Measurements from ENCODE around the gene MSRB1. TPM values are rescaled to one million over a fixed set of nuclear protein-coding genes. Genes with fewer than 3 reads are reported as not detected.
"Not testable (repeated sequence)": the region's sequence is repeated elsewhere in the genome, so short reads cannot be mapped to it uniquely, and the experiment has no call there.

The MSRB1 gene
- total RNA-seq, 3 donors from 2014 or later (not counting 1 experiment from before 2014, with no cell fraction given) = 10.8 to 19.9 (median 14.8) TPM

DNA sequence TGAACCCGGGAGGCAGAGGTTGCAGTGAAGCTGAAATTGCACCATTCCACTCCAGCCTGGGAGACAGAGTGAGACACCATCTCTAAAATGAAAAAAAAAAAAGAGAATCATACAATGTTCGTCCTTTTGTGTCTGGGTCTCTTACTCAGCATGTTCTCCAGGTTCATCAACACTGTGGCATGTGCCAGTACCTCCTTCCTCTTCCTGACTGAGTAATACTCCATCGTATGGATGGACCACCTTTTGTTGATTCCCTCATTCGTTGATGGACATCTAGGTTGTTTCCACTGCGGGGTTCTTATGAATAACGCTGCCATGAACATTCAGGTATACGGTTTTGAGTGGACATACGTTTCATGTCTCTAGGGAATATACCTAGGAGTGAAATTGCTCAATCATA lies 20.6 kb downstream of the MSRB1 start:
- Mint-ChIP-seq H3K36me3 (no peaks in the 10 kb centered on the region), H3K9me3 (no peaks in the 10 kb centered on the region), H3K4me3 (no peak overlapping the region), H3K4me1 (no peaks in the 10 kb centered on the region), H3K27me3 (ENCODE audit: low read depth in 2 of 2) (peaks cover 32 to 35% of the 10 kb centered on the region in 2 donors), H3K27ac (no peak overlapping the region)
- 79% methylated on average over 8 of the region's 8 CpGs for WGBS (ENCODE audit: insufficient coverage)
- no peak for DNase-seq
- Histone ChIP-seq H3K36me3 (ENCODE audit: control insufficient read depth, insufficient read depth, low read length) (no peaks in the 10 kb centered on the region), H3K27ac (ENCODE audit: low read length) (no peak overlapping the region), H3K9me3 (ENCODE audit: control insufficient read depth, insufficient read depth, low read length) (no peaks in the 10 kb centered on the region), H3K4me3 (ENCODE audit: low read length) (no peak overlapping the region), H3K4me1 (ENCODE audit: control insufficient read depth, insufficient read depth, low read length) (peaks cover 3% of the 10 kb centered on the region), H3K27me3 (ENCODE audit: control insufficient read depth, insufficient read depth, low read length) (peaks cover 24% of the 10 kb centered on the region)
- no peak for ATAC-seq
- intact Hi-C loops (cut with micrococcal nuclease) = loop anchor here (10.0 kb wide), 1 partner anchor 148 kb away; the partner anchor contains the start of genes EME2, MRPS34 and NME3
- TF ChIP-seq, protein P1, sequence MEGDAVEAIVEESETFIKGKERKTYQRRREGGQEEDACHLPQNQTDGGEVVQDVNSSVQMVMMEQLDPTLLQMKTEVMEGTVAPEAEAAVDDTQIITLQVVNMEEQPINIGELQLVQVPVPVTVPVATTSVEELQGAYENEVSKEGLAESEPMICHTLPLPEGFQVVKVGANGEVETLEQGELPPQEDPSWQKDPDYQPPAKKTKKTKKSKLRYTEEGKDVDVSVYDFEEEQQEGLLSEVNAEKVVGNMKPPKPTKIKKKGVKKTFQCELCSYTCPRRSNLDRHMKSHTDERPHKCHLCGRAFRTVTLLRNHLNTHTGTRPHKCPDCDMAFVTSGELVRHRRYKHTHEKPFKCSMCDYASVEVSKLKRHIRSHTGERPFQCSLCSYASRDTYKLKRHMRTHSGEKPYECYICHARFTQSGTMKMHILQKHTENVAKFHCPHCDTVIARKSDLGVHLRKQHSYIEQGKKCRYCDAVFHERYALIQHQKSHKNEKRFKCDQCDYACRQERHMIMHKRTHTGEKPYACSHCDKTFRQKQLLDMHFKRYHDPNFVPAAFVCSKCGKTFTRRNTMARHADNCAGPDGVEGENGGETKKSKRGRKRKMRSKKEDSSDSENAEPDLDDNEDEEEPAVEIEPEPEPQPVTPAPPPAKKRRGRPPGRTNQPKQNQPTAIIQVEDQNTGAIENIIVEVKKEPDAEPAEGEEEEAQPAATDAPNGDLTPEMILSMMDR (IDR thresholded peaks at IDR 0.05) = no peak

DNA sequence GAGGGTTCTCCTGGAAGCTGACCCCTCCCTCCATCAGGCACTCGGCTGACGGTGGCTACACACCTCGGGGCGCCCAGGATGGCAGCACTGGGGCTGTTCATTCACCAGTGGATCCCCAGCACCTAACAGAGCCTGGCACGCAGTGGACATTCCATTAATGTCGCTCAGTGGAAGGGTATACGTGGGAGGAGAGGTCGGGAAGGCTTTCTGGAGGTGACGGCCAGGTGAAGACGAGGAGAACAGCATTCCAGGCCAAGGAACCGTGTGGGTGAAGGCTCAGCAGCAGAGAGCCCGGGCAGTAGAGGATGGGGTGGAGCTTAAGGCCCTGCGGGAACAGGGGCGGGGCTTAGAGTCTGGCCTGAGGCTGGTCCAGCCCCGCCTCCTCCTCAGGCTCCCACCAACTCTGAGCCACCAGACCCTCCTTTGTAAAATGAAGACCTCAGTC lies 22.2 kb downstream of the MSRB1 start:
- H3K27ac ChIP-seq (ENCODE audit: low read length) = no peak overlapping the region
- intact Hi-C loops (cut with micrococcal nuclease) = loop anchor here (10.0 kb wide), 1 partner anchor 146 kb away; the partner anchor contains the start of genes EME2, MRPS34 and NME3
- H3K4me1 ChIP-seq (ENCODE audit: control insufficient read depth, insufficient read depth, low read length) = peaks cover 3% of the 10 kb centered on the region
- no peaks in the 10 kb centered on the region for H3K36me3 Mint-ChIP-seq
- H3K27me3 Mint-ChIP-seq (ENCODE audit: low read depth in 2 of 2) = peaks cover 38 to 45% of the 10 kb centered on the region in 2 donors
- no peaks in the 10 kb centered on the region for H3K9me3 ChIP-seq (ENCODE audit: control insufficient read depth, insufficient read depth, low read length)
- H3K4me1 Mint-ChIP-seq = no peaks in the 10 kb centered on the region
- H3K4me3 Mint-ChIP-seq = no peak overlapping the region
- no peak overlapping the region for H3K27ac Mint-ChIP-seq
- TF ChIP-seq, protein P1 (IDR thresholded peaks at IDR 0.05) = no peak
- peak in 2 of 3 donors; percentile 57 to 59 for ATAC-seq
- no peak overlapping the region for H3K4me3 ChIP-seq (ENCODE audit: low read length)
- 19% methylated on average over 15 of the region's 15 CpGs for WGBS (ENCODE audit: insufficient coverage)
- H3K27me3 ChIP-seq (ENCODE audit: control insufficient read depth, insufficient read depth, low read length) = peaks cover 31% of the 10 kb centered on the region
- H3K36me3 ChIP-seq (ENCODE audit: control insufficient read depth, insufficient read depth, low read length) = no peaks in the 10 kb centered on the region
- no peak for DNase-seq
- H3K9me3 Mint-ChIP-seq = no peaks in the 10 kb centered on the region

DNA sequence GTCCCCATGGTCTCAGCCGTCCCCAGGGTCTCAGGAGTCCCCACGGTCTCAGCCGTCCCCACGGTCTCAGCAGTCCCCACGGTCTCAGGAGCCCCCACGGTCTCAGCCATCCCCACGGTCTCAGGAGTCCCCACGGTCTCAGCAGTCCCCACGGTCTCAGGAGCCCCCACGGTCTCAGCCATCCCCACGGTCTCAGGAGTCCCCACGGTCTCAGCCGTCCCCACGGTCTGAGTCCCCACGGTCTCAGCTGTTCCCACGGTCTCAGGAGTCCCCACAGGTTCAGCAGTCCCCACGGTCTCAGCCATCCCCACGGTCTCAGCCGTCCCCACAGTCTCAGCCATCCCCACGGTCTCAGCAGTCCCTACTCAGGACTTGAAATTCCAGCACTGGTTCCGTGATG lies 22.9 kb downstream of the MSRB1 start:
- H3K27ac Mint-ChIP-seq; H3K4me3 Mint-ChIP-seq; H3K4me1 Mint-ChIP-seq; H3K9me3 Mint-ChIP-seq; H3K36me3 ChIP-seq (ENCODE audit: control insufficient read depth, insufficient read depth, low read length); H3K4me1 ChIP-seq (ENCODE audit: control insufficient read depth, insufficient read depth, low read length); H3K27ac ChIP-seq (ENCODE audit: low read length); H3K9me3 ChIP-seq (ENCODE audit: control insufficient read depth, insufficient read depth, low read length); H3K36me3 Mint-ChIP-seq; H3K4me3 ChIP-seq (ENCODE audit: low read length); ATAC-seq; DNase-seq: not testable (repeated sequence)
- H3K27me3 ChIP-seq (ENCODE audit: control insufficient read depth, insufficient read depth, low read length) = peaks cover 31% of the 10 kb centered on the region
- intact Hi-C loops (cut with micrococcal nuclease) = loop anchor here (10.0 kb wide), 1 partner anchor 145 kb away; the partner anchor contains the start of genes EME2, MRPS34 and NME3
- whole genome bisulfite sequencing (ENCODE audit: insufficient coverage) = 66% methylated on average over 21 of the region's 21 CpGs
- peaks cover 44 to 50% of the 10 kb centered on the region in 2 donors for H3K27me3 Mint-ChIP-seq (ENCODE audit: low read depth in 2 of 2)

DNA sequence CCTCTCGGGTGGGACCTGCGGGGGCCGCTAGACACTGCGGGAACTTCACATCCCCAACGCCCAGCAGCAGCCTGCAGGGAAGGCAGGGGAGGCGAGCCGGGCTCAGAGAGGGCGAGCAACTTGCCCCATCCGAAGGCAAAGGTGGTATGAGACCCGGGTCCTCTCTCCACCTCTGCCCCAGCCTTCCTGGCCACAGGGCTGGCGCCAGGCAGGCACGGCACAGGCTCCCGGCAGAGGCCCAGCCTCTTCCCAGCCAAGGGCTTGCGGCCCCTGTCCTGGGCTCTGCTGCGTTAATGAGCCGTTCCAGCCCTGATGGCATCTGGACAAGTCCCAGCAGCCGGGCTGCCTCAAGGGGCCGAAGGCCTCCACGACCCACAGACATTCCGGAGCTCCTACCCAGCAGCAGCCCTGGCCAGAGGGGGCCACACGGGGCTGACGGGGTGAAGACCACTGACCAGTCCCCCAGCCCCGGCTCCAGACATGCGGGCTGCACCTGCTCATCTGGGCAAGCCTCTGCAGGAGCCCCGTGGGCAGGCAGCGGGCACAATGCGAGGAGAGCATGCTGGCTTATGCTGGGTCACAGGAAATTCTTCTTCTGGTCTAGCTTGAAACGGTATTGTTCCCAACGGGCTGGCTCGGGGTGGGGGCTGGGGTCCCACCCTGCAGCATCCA lies 23.5 kb downstream of the MSRB1 start:
- TF ChIP-seq, protein P1 (IDR thresholded peaks at IDR 0.05) = no peak
- Histone ChIP-seq H3K27ac (ENCODE audit: low read length) (no peak overlapping the region), H3K27me3 (ENCODE audit: control insufficient read depth, insufficient read depth, low read length) (peaks cover 31% of the 10 kb centered on the region), H3K4me3 (ENCODE audit: low read length) (no peak overlapping the region), H3K36me3 (ENCODE audit: control insufficient read depth, insufficient read depth, low read length) (no peaks in the 10 kb centered on the region), H3K9me3 (ENCODE audit: control insufficient read depth, insufficient read depth, low read length) (no peaks in the 10 kb centered on the region), H3K4me1 (ENCODE audit: control insufficient read depth, insufficient read depth, low read length) (peaks cover 3% of the 10 kb centered on the region)
- 36% methylated on average over 30 of the region's 30 CpGs for WGBS (ENCODE audit: insufficient coverage)
- Mint-ChIP-seq H3K9me3 (no peaks in the 10 kb centered on the region), H3K27ac (no peak overlapping the region), H3K4me3 (no peak overlapping the region), H3K27me3 (ENCODE audit: low read depth in 2 of 2) (peaks cover 40 to 52% of the 10 kb centered on the region in 2 donors), H3K36me3 (no peaks in the 10 kb centered on the region), H3K4me1 (no peaks in the 10 kb centered on the region)
- DNase-seq (no peak), ATAC-seq (no peak)
- intact Hi-C loops (cut with micrococcal nuclease) = no loop called here

Data from natural killer cell (primary cell).